Breast epithelium (tissue), 4 donors: Measurements from ENCODE around the gene MYO1H. TPM values are rescaled to one million over a fixed set of nuclear protein-coding genes. Genes with fewer than 3 reads are reported as not detected.

ENCODE experiments used
- DNase-seq, 2 donors: peaks; one replicate each; pipeline ENCODE4 v3.0.0-alpha.2; 2019; ENCODE audit warnings: low spot score in 2 of 2
- H3K27ac ChIP-seq, 2 donors: fragments of 200-600 bp; sonication (generic) in 1 of 2; one replicate each; pipeline ENCODE4 v1.5.1; 2016 to 2019; ENCODE audit warnings: mild to moderate bottlenecking in 1 of 2
- H3K27me3 ChIP-seq, 2 donors: fragments of 200-600 bp; sonication (generic) in 1 of 2; one replicate each; pipeline versions ENCODE4 v1.5.1 to v1.6.0; 2017 to 2019; ENCODE audit warnings: control low read depth in 1 of 2, mild to moderate bottlenecking in 1 of 2
- H3K36me3 ChIP-seq: fragments of 200-600 bp; one replicate; pipeline ENCODE4 v1.5.1; 2019
- H3K4me1 ChIP-seq, 2 donors: fragments of 200-600 bp; sonication (generic); one replicate each; pipeline ENCODE4 v1.5.1; 2016 to 2019; ENCODE audit warnings: control low read depth in 1 of 2
- H3K4me3 ChIP-seq, 3 donors: fragments of 200-600 bp; sonication (generic); 1 replicate in 2 of 3; 2 replicates in 1 of 3; pipeline ENCODE4 v1.5.1; 2016 to 2019; ENCODE audit warnings: mild to moderate bottlenecking in 3 of 3, moderate library complexity in 2 of 3
- H3K9me3 ChIP-seq, 2 donors: fragments of 200-600 bp; sonication (generic) in 1 of 2; one replicate each; pipeline ENCODE4 v1.5.1; 2016 to 2019; ENCODE audit warnings: control low read depth in 1 of 2
- POLR2A ChIP-seq: fragments of 450-650 bp; IDR thresholded peaks from one replicate; pipeline ENCODE4 v1.6.1; 2016; ENCODE audit warnings: antibody characterized with exemption, mild to moderate bottlenecking, moderate library complexity
- POLR2AphosphoS5 ChIP-seq, 3 donors: sonication (generic); formaldehyde crosslinking; IDR thresholded peaks; one replicate each; pipeline ENCODE4 v1.6.1; 2017; ENCODE audit warnings: antibody characterized with exemption in 3 of 3
- intact Hi-C: fragments of 100-400 bp; cut with DNase I; formaldehyde crosslinking; loops from one replicate; pipeline ENCODE4 v1.15.1; 2023; ENCODE audit warnings: low total_unique reads
- total RNA-seq, 3 donors: library from RNA; depleted of rRNA; stranded (reverse); fragments of >200 nt; gene quantifications; one replicate each; pipeline ENCODE4 v1.1.0, GENCODE V29; 2016
- TF ChIP-seq, protein P1 (sequence below), 3 donors: fragments of 450-650 bp; IDR thresholded peaks; one replicate each; pipeline ENCODE4 v1.5.1; 2016 to 2017; ENCODE audit warnings: antibody characterized with exemption in 3 of 3, mild to moderate bottlenecking in 3 of 3, moderate library complexity in 3 of 3

The MYO1H gene, protein sequence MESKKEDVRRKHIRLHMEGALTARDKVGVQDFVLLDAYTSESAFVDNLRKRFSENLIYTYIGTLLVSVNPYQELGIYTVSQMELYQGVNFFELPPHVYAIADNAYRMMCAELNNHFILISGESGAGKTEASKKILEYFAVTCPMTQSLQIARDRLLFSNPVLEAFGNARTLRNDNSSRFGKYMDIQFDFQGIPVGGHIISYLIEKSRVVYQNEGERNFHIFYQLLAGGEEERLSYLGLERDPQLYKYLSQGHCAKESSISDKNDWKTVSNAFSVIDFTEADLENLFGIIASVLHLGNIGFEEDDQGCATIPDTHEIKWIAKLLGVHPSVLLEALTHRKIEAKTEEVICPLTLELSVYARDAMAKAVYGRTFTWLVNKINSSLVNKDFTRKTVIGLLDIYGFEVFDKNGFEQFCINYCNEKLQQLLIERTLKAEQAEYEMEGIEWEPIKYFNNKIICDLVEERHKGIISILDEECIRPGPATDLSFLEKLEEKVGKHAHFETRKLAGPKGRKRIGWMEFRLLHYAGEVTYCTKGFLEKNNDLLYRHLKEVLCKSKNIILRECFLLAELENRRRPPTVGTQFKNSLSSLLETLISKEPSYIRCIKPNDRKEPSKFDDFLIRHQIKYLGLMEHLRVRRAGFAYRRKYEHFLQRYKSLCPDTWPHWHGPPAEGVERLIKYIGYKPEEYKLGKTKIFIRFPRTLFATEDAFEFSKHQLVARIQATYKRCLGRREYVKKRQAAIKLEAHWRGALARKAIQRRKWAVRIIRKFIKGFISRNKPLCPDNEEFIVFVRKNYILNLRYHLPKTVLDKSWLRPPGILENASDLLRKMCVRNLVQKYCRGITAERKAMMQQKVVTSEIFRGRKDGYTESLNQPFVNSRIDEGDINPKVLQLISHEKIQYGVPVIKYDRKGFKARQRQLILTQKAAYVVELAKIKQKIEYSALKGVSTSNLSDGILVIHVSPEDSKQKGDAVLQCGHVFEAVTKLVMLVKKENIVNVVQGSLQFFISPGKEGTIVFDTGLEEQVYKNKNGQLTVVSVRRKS
- 1 to 10 TPM in 1 of 3 donors, under 1 TPM in 2; under 0.01 to 2.0 (median 0.16) TPM for total RNA-seq

DNA sequence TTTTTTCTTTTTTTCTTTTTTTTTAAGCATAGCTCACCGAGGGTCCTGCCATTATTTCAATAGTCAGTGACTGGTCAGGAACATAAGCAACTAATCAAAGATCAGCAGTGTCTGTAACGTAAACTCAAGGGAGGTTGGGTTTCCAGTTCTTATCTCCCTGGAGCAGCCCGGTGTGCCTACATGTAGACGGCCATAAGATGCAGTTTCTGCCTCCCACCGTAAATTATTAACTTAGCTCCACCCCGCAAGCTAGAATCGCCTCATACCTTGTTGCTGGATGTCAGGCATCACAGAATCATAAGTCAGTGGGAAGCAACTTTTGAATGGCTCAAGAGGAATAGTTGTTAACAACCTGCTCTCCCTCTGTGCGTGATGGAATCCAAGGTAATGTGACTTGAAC is at the start of gene MYO1H:
MYO1H (plus strand) TSS at position 312 of the 400 bp plus-strand sequence; CDS start at position 373, 61 bp downstream.
- H3K36me3 ChIP-seq = no peaks in the 10 kb centered on the region
- H3K4me1 ChIP-seq = no peaks in the 10 kb centered on the region
- H3K9me3 ChIP-seq = no peaks in the 10 kb centered on the region
- H3K27me3 ChIP-seq = peaks cover 0 to 4% of the 10 kb centered on the region in 2 donors
- no peak for DNase-seq
- intact Hi-C loops = no loop called here
- H3K27ac ChIP-seq = no peak within 1 kb of the TSS
- H3K4me3 ChIP-seq = no peak within 1 kb of the TSS
- no peak for TF ChIP-seq POLR2A
- TF ChIP-seq, protein P1, sequence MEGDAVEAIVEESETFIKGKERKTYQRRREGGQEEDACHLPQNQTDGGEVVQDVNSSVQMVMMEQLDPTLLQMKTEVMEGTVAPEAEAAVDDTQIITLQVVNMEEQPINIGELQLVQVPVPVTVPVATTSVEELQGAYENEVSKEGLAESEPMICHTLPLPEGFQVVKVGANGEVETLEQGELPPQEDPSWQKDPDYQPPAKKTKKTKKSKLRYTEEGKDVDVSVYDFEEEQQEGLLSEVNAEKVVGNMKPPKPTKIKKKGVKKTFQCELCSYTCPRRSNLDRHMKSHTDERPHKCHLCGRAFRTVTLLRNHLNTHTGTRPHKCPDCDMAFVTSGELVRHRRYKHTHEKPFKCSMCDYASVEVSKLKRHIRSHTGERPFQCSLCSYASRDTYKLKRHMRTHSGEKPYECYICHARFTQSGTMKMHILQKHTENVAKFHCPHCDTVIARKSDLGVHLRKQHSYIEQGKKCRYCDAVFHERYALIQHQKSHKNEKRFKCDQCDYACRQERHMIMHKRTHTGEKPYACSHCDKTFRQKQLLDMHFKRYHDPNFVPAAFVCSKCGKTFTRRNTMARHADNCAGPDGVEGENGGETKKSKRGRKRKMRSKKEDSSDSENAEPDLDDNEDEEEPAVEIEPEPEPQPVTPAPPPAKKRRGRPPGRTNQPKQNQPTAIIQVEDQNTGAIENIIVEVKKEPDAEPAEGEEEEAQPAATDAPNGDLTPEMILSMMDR (IDR thresholded peaks at IDR 0.05) = no peak
- TF ChIP-seq POLR2AphosphoS5 (IDR thresholded peaks at IDR 0.05) = no peak

DNA sequence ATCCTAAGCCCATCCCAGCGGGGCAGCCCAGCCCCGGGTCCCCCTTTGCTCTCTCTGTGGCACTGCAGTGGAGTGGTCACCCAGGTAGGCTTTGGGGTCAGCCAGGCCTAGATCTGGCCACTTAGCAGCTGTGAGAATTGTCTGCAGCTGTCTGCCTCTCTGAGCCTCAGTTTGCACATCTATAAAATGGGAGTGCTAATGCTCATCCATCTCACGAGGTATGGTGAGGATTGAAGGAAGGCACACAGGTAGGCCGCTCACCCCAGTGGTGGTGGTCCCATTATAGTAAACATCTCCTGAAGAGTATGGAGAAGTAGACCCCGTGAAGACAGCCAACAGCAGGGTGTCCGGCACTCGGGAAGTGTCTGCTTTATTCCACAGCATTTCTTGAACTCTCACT is 47.9 kb upstream of the MYO1H start:
- no peaks in the 10 kb centered on the region for H3K36me3 ChIP-seq
- no peak for TF ChIP-seq POLR2A
- TF ChIP-seq POLR2AphosphoS5 (IDR thresholded peaks at IDR 0.05) = no peak
- TF ChIP-seq, protein P1 (IDR thresholded peaks at IDR 0.05) = no peak
- H3K27ac ChIP-seq = no peak overlapping the region
- H3K27me3 ChIP-seq = peaks cover 5 to 11% of the 10 kb centered on the region in 2 donors
- intact Hi-C loops = no loop called here
- H3K4me1 ChIP-seq = no peaks in the 10 kb centered on the region
- no peak for DNase-seq
- H3K4me3 ChIP-seq = no peak overlapping the region
- H3K9me3 ChIP-seq = no peaks in the 10 kb centered on the region

DNA sequence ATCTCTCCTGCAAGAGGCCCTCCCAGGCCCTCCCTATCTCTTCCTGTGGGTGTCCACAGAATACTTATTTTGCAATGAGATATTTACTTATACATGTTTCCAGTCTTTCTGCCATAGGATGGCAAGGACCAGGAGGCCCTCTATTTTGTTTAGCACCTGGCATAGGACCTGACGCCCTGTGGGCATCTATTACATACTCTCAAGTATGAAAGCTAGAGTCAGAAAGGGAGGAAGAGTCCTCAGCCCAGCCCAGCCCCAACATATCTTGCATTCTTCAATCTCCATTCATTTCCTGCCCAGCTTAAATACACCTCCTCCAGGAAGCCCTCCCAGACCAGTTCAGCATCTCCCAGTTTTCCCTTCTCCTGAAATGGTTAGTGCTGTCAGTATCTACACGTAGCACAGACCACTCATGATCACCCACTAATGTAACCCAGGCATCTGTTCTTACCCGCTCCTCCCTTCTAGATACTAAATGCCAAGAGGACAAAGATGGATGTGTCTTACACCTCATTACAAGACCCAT is 46.0 kb upstream of the MYO1H start:
- Histone ChIP-seq H3K27me3 (peaks cover 5 to 27% of the 10 kb centered on the region in 2 donors), H3K27ac (no peak overlapping the region), H3K4me1 (no peaks in the 10 kb centered on the region), H3K4me3 (no peak overlapping the region), H3K9me3 (no peaks in the 10 kb centered on the region), H3K36me3 (no peaks in the 10 kb centered on the region)
- no peak for DNase-seq
- intact Hi-C loops = no loop called here
- TF ChIP-seq, protein P1 (IDR thresholded peaks at IDR 0.05) = no peak
- TF ChIP-seq POLR2A (no peak), POLR2AphosphoS5 (IDR thresholded peaks at IDR 0.05) (no peak)

DNA sequence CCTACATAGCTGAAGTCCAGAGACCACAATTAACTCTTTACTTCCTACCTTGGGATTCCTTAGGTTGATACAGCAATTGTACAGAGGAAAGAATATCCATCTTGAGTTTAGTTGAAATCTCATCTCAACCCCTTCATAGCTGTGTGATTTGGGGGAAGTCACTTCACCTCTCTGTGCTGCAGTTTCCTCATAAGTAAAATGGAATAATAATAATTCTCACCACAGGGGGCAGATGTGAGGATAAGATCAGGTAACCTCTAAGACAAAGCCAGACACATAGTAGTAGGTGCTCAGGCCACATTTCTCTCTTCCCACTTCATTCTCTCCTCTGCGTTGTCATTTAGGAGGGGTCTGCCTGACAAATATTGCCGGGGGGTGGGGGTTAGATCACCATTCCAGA is 45.3 kb upstream of the MYO1H start:
- Histone ChIP-seq H3K9me3 (no peaks in the 10 kb centered on the region), H3K27ac (no peak overlapping the region), H3K36me3 (no peaks in the 10 kb centered on the region), H3K4me1 (no peaks in the 10 kb centered on the region), H3K27me3 (peaks cover 5 to 34% of the 10 kb centered on the region in 2 donors), H3K4me3 (no peak overlapping the region)
- intact Hi-C loops = no loop called here
- no peak for DNase-seq
- TF ChIP-seq POLR2AphosphoS5 (IDR thresholded peaks at IDR 0.05) (no peak), POLR2A (no peak)
- TF ChIP-seq, protein P1 (IDR thresholded peaks at IDR 0.05) = no peak
